ENCODE measurements around the gene FERD3L. TPM values are rescaled to one million over a fixed set of nuclear protein-coding genes. Genes with fewer than 3 reads are reported as not detected.
"Not testable (repeated sequence)": the region's sequence is repeated elsewhere in the genome, so short reads cannot be mapped to it uniquely, and the experiment has no call there.

FERD3L gene, protein sequence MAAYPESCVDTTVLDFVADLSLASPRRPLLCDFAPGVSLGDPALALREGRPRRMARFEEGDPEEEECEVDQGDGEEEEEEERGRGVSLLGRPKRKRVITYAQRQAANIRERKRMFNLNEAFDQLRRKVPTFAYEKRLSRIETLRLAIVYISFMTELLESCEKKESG
- total RNA-seq = not detected
- not detected for polyA plus RNA-seq
- total RNA-seq = 0 to 0.08 (median 0) reads per million in 6 experiments

DNA sequence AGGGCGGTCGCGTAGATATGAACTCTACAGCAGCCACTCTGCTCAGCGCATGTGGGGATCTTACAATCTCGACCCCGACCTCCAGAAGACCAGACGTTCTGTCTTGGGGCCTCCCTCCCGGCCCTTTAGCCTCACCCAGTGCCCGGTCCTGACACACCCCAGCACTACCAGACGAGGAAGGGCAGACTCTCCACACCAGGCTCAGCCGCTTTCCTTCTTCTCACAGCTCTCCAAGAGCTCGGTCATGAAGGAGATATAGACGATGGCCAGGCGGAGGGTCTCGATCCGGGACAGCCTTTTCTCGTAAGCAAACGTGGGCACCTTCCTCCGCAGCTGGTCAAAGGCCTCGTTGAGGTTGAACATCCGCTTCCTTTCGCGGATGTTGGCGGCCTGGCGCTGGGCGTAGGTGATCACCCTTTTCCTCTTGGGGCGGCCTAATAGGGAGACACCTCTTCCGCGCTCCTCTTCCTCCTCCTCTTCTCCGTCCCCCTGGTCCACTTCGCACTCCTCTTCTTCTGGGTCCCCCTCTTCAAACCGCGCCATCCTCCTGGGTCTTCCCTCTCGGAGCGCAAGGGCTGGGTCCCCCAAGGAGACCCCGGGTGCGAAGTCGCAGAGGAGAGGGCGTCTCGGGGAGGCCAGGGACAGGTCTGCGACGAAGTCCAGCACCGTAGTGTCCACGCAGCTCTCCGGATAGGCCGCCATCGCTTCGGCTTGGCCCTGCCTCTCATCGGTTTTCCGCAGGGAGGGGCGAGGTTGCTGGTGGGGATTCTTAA, at the start of gene FERD3L:
Gene FERD3L (minus strand): TSS at position 761 of the 773 bp plus-strand sequence. CDS start 59 bp downstream, at position 702.
- no peak within 1 kb of the TSS for H3K27ac Mint-ChIP-seq
- peaks cover 19 to 65% (median 34%) of the 10 kb centered on the region in 5 donors for H3K27me3 Mint-ChIP-seq
- H3K4me3 Mint-ChIP-seq = no peak within 1 kb of the TSS
- peaks cover 0 to 23% (median 7%) of the 10 kb centered on the region in 9 donors for H3K9me3 Mint-ChIP-seq
- no peaks in the 10 kb centered on the region for H3K4me1 Mint-ChIP-seq
- ATAC-seq = no peak
- POLR2A ChIA-PET = no interaction called here
- H3K36me3 Mint-ChIP-seq = peaks cover 0 to 5% (median 0%) of the 10 kb centered on the region in 3 donors
- DNase-seq = no peak

DNA sequence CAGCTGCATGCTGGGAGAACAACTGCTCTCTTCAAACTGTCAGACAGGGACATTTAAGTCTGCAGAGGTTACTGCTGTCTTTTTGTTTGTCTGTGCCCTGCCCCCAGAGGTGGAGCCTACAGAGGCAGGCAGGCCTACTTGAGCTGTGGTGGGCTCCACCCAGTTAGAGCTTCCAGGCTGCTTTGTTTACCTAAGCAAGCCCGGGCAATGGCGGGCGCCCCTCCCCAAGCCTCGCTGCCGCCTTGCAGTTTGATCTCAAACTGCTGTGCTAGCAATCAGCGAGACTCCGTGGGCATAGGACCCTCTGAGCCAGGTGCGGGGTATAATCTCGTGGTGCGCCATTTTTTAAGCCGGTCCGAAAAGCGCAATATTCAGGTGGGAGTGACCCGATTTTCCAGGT, 49.2 kb upstream of the FERD3L start:
- H3K27ac Mint-ChIP-seq, H3K36me3 Mint-ChIP-seq, H3K4me1 Mint-ChIP-seq, H3K27me3 Mint-ChIP-seq, DNase-seq, ATAC-seq, POLR2A ChIA-PET: not testable (repeated sequence)
- H3K4me3 Mint-ChIP-seq = peak overlapping the region in 4 of 10 donors; percentile 19 to 50 (median 32)
- peaks cover 0 to 13% (median 5%) of the 10 kb centered on the region in 9 donors for H3K9me3 Mint-ChIP-seq

DNA sequence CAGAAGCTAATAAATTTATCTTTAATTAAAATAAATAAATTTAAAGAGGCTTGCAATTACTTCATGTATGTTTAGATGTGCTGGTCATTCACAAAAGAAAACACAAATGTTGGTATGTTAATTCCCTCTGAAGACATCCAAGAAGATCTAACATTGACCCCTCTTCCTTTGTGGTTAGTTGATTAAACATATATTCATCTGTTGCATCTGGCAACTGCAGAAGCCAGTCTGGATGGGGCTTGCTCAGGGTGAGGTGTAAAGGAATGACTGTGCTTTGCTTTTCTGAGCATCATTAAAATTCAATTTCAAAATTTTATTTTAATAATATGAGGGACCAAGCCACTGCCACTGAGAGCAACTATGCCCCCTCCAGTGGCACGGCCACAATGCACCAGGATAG, 36.4 kb upstream of the FERD3L start:
- POLR2A ChIA-PET = no interaction called here
- no peak for DNase-seq
- Mint-ChIP-seq H3K36me3 (peaks cover 0 to 7% (median 0%) of the 10 kb centered on the region in 3 donors), H3K9me3 (peaks cover 0 to 45% (median 15%) of the 10 kb centered on the region in 9 donors), H3K27ac (no peak overlapping the region), H3K4me1 (no peaks in the 10 kb centered on the region), H3K27me3 (peaks cover 0 to 4% (median 0%) of the 10 kb centered on the region in 5 donors), H3K4me3 (no peak overlapping the region)
- ATAC-seq = no peak

DNA sequence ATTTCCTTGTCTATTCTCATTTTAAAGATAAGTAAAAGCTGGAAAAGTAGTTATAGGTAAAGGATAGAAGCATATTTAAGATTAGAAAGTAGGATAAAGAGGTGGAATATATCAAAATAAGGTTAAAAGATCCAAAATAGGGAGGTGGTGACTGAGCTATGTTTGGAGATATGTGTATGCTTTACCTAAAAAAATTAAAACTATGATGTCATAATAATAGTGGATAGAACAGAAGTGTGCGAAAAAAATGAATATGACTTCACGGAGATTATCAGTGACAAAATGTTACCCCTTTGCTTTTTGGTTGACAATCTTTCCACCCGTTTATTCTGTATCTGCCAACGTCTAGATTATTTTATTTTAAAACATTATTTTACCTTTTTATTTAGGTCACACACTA, 33.4 kb upstream of the FERD3L start:
- H3K36me3 Mint-ChIP-seq = peaks cover 0 to 5% (median 0%) of the 10 kb centered on the region in 3 donors
- H3K4me1 Mint-ChIP-seq = no peaks in the 10 kb centered on the region
- H3K9me3 Mint-ChIP-seq = peaks cover 0 to 17% (median 8%) of the 10 kb centered on the region in 9 donors
- H3K27ac Mint-ChIP-seq = no peak overlapping the region
- DNase-seq = no peak
- POLR2A ChIA-PET = no interaction called here
- no peak for ATAC-seq
- H3K27me3 Mint-ChIP-seq = peaks cover 0 to 4% (median 0%) of the 10 kb centered on the region in 5 donors
- H3K4me3 Mint-ChIP-seq = no peak overlapping the region

DNA sequence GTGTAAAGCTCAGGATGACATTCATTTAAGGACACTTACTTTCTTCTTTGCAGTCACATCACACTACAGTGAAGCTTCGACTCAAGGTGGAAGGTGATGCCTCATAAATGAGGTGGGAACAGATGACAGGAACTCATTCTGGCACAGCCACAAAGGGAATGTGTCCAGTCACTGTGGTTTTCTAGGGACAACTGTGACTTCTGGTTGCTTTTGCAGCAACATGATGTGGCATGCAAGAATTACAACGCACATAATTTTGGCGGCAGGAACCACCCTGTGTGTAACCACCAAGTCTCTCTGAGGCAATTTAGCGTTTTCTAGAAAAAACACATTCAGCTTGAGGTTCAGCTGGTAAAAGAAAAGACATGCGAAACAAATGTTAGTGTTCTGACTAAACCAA, 32.0 kb upstream of the FERD3L start:
- DNase-seq = no peak
- Mint-ChIP-seq H3K9me3 (peaks cover 0 to 5% (median 1%) of the 10 kb centered on the region in 9 donors), H3K36me3 (no peaks in the 10 kb centered on the region)

DNA sequence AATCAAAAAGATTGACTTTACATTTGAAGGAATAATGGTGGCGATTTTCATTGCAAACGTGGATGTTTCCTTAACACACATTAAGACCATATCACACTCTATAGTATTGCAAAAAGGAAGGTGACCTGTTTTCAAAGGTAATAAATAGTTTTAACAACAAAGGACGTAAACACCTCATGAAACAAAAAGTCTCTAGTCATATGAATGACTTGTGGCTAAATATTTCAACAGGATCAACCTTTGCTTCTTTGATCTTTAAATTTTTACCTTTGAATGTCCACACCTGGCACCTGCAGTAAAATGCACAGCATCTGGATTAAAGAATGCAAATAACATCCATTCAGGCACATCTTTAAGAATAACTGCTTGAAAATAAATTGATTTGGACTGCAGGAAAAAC, 30.0 kb upstream of the FERD3L start:
- Mint-ChIP-seq H3K4me3 (no peak overlapping the region), H3K27ac (no peak overlapping the region), H3K36me3 (no peaks in the 10 kb centered on the region), H3K27me3 (no peaks in the 10 kb centered on the region), H3K4me1 (no peaks in the 10 kb centered on the region), H3K9me3 (peaks cover 0 to 4% (median 0%) of the 10 kb centered on the region in 9 donors)
- POLR2A ChIA-PET = no interaction called here
- no peak for ATAC-seq
- no peak for DNase-seq

More for the DNA sequence above, 32.0 kb upstream of the FERD3L start:
- H3K4me1 Mint-ChIP-seq = no peaks in the 10 kb centered on the region
- peaks cover 0 to 1% (median 0%) of the 10 kb centered on the region in 5 donors for H3K27me3 Mint-ChIP-seq
- H3K27ac Mint-ChIP-seq = no peak overlapping the region
- POLR2A ChIA-PET = no interaction called here
- ATAC-seq = no peak
- H3K4me3 Mint-ChIP-seq = no peak overlapping the region

DNA sequence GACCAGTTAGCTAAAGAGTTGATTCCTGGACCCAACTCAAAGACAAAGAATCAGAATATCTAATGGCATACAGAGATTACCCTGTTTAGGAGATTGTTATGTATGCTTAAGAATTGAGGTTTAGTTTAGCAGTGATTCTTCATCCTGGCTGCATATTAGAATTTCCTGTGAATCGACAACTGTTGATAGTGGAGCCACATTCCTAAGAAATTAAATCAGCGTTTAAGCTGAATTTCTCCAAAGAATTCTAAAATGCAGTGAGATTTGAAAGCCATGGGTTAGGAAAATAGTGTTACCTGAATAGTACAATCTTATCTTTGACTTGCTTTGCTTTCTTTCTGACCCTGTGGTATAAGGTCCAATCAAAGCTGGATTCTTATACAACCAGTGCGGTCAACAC, 16.4 kb upstream of the FERD3L start:
- no peaks in the 10 kb centered on the region for H3K4me1 Mint-ChIP-seq
- no peaks in the 10 kb centered on the region for H3K36me3 Mint-ChIP-seq
- POLR2A ChIA-PET = no interaction called here
- ATAC-seq = no peak
- H3K27ac Mint-ChIP-seq = no peak overlapping the region
- peaks cover 0 to 12% (median 2%) of the 10 kb centered on the region in 9 donors for H3K9me3 Mint-ChIP-seq
- no peaks in the 10 kb centered on the region for H3K27me3 Mint-ChIP-seq
- H3K4me3 Mint-ChIP-seq = no peak overlapping the region
- no peak for DNase-seq

DNA sequence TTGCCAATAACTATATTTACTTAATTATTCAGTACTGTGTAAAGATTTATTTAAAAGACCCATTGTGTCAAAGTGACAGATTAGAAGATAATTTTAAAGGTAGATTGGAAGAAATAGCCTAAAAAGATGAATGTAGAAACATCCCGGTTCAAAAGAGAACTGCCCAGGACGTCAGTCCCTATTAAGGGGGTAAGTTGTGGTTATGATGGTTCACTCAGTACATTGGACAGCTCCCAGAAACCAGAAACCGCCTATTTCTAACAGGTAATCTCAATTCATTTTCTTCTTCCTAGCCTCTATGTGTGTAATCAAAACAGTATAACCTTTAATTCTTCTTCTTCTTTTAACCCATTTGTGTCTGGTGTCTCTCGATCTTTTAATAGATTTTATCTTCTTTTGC, 1.5 kb upstream of the FERD3L start:
- H3K27me3 Mint-ChIP-seq = peaks cover 19 to 57% (median 34%) of the 10 kb centered on the region in 5 donors
- H3K36me3 Mint-ChIP-seq = peaks cover 0 to 5% (median 0%) of the 10 kb centered on the region in 3 donors
- peaks cover 1 to 32% (median 7%) of the 10 kb centered on the region in 9 donors for H3K9me3 Mint-ChIP-seq
- H3K4me1 Mint-ChIP-seq = no peaks in the 10 kb centered on the region
- H3K4me3 Mint-ChIP-seq = no peak overlapping the region
- POLR2A ChIA-PET = no interaction called here
- DNase-seq (no peak), ATAC-seq (no peak)
- H3K27ac Mint-ChIP-seq = no peak overlapping the region

DNA sequence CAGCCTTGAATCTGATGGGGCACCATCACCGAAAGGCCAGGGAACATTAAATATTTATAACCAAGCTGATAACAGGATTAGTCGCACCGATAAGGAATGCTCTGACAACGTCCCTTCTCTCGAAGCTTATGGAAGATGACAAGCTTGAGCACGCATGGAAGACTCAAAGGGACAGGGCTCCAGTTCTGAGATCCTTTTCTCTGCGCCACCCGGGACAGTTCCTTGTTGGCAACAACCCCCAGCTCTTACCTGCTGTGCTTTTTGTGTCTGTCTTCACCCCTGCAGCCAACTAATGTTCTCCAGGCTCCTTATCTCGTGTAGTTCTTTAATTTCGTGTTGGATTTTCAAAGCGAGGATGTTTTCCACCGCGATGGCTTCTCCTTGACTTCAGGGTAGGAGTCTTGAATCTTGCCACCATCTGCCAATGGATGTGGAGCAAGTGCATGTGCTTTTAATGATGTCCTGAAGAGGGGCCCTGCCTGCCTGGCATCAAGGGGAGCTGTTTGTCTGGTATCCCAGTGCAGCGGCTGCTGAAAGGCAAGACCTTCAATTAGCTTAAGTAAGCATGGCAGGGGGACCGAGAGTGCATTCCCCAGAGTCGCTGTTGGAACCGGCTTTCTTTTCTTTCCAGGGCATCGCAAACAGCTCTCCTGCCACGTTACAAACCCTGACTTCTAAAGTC, 354 bp upstream of the FERD3L start:
- H3K4me3 Mint-ChIP-seq = no peak overlapping the region
- peaks cover 0 to 24% (median 7%) of the 10 kb centered on the region in 9 donors for H3K9me3 Mint-ChIP-seq
- ATAC-seq = no peak
- POLR2A ChIA-PET = no interaction called here
- no peak for DNase-seq
- no peaks in the 10 kb centered on the region for H3K4me1 Mint-ChIP-seq
- peaks cover 0 to 5% (median 0%) of the 10 kb centered on the region in 3 donors for H3K36me3 Mint-ChIP-seq
- H3K27ac Mint-ChIP-seq = no peak overlapping the region
- H3K27me3 Mint-ChIP-seq = peaks cover 19 to 65% (median 34%) of the 10 kb centered on the region in 5 donors

DNA sequence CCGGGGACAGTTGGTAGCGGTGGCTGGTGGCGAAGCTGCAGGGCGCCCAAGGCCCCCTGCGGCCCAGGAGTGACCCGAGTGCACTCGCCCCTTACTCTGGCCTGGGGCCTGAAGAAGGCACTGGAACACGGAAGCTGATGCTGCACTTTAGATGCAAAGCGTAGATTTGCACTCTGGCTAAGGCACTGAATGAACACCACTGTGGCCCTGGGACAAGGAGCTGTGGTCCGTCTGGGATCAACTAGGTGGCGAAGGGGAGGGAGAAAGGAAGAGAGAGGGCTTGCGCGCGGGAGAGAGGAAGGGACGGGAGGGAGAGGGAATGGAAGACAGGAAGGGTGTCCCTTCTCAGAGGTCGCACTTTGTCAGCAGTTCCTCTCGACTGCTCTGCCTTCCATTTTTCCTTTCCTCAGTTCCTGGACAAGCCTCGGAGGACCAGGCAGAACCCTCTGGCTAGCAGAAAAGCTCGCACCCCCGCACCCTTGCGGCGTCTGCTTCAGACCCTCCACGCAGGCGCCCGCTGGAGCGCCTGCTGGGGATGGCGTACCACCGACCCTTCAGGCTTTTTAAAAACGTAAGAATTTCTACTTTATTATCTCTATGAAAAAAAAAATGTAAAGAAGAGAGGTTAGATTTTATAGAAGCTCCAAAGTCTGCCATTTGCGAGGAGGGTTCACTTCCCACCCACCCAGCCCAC, 1.2 kb downstream of the FERD3L start:
- DNase-seq = no peak
- H3K4me3 Mint-ChIP-seq = no peak overlapping the region
- H3K27me3 Mint-ChIP-seq = peaks cover 19 to 65% (median 34%) of the 10 kb centered on the region in 5 donors
- H3K36me3 Mint-ChIP-seq = peaks cover 0 to 5% (median 0%) of the 10 kb centered on the region in 3 donors
- POLR2A ChIA-PET = no interaction called here
- no peak for ATAC-seq
- H3K9me3 Mint-ChIP-seq = peaks cover 0 to 23% (median 7%) of the 10 kb centered on the region in 9 donors
- H3K4me1 Mint-ChIP-seq = no peaks in the 10 kb centered on the region
- no peak overlapping the region for H3K27ac Mint-ChIP-seq

DNA sequence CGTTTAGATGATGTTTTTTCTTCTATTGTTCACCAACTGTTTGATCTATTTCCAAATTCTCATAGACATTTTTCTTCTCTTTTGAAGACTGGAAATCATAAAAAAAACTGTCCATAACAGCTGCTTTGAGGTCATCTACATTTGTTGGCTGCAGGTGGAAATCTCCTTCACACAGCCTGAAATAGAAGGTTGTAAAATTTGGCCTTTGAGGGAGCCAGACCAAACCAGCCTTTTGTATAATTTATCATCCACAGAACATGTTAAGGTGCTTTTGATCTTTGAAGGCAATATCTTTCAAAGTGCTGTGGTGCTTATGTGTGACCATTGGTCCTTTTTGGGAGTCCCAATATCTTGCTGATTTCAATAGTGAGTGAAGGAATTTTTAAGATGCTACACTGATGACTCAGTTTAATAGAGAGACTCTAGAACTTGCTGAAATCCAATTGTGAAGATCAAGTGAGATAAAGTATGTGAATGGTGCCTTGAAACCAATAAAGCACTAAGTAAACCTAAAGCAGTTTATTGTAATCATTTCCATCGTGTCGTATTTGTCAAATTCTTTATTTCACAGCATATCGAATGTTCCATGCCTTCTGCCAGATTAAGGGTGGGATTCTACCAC, 5.4 kb downstream of the FERD3L start:
- DNase-seq (no peak), ATAC-seq (no peak)
- no peaks in the 10 kb centered on the region for H3K4me1 Mint-ChIP-seq
- H3K27me3 Mint-ChIP-seq = peaks cover 10 to 37% (median 20%) of the 10 kb centered on the region in 5 donors
- POLR2A ChIA-PET = no interaction called here
- no peaks in the 10 kb centered on the region for H3K36me3 Mint-ChIP-seq
- H3K9me3 Mint-ChIP-seq = peaks cover 0 to 12% (median 3%) of the 10 kb centered on the region in 9 donors
- no peak overlapping the region for H3K27ac Mint-ChIP-seq
- no peak overlapping the region for H3K4me3 Mint-ChIP-seq

DNA sequence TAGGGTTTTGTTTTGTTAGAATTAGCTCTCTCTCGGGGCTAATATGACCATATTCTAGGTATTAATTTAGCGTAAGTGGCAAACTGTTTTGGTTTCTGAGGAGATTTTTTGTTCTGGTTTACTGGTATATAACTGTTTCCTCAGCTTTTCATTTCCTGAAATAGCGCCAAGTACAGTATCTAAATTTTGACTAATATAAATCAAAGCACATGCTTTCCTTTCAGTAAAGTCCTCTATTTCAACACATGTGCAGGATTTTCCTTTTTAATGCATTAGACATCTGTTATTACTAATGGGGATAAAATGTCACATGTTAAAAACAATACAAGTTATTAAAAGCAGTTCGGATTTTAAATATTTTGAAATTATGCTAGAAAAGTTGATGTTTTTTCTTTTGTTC, 11.3 kb downstream of the FERD3L start:
- Mint-ChIP-seq H3K4me1 (no peaks in the 10 kb centered on the region), H3K4me3 (no peak overlapping the region), H3K27ac (no peak overlapping the region), H3K9me3 (peaks cover 0 to 6% (median 2%) of the 10 kb centered on the region in 9 donors), H3K36me3 (no peaks in the 10 kb centered on the region), H3K27me3 (peaks cover 0 to 9% (median 2%) of the 10 kb centered on the region in 5 donors)
- POLR2A ChIA-PET = no interaction called here
- ATAC-seq (no peak), DNase-seq (no peak)
